GM12878 (cell line): Measurements from ENCODE around the gene ZER1. TPM values are rescaled to one million over a fixed set of nuclear protein-coding genes. Genes with fewer than 3 reads are reported as not detected.

ENCODE experiments used
- ATAC-seq: fragments of 200-7000 bp; cut with Tn5 transposase; 3 replicates; pipeline ENCODE4 v1.9.1; 2020; ENCODE audit warnings: mild to moderate bottlenecking, moderate library complexity
- BruUV-seq: library from RNA; stranded (reverse); fragments of 400-500 nt; replicated peaks from 2 replicates; lab custom pipeline; 2021; lab: Mats Ljungman, UMichigan
- CTCF ChIA-PET: fragments of 300-600 bp; sonication (Branson Sonifier 250); formaldehyde crosslinking; extraction: SDS; loops from one replicate; lab custom pipeline; 2021; ENCODE audit warnings: inconsistent platforms; lab: Yijun Ruan, JAX
- POLR2A ChIA-PET: fragments of 350-600 bp; formaldehyde crosslinking; extraction: SDS; loops from one replicate; lab custom pipeline; 2021; ENCODE audit warnings: inconsistent platforms; lab: Charles Lee
- RAD21 ChIA-PET: fragments of 300-600 bp; sonication (Branson Sonifier 250); formaldehyde crosslinking; loops from one replicate; lab custom pipeline; 2023; ENCODE audit warnings: antibody characterized with exemption; ENCODE audit not compliant: unreplicated experiment; lab: Charles Lee
- SMC1A ChIA-PET: fragments of 300-600 bp; sonication (Branson Sonifier 250); formaldehyde crosslinking; loops from one replicate; lab custom pipeline; 2023; ENCODE audit not compliant: unreplicated experiment, uncharacterized antibody; lab: Charles Lee
- DNase-seq: peaks from one replicate; pipeline ENCODE4 v3.0.0-alpha.2; 2011; ENCODE audit warnings: low read depth, low spot score
- FAIRE-seq: peaks from 3 replicates; lab custom pipeline; 2011; peaks lifted over from hg19 to GRCh38; lab: Jason Lieb, UNC
- H2AFZ ChIP-seq: 2 replicates; pipeline ENCODE4 v1.6.0; 2011; ENCODE audit warnings: low read depth, low read length, control low read depth; ENCODE audit not compliant: control insufficient read depth
- H3K27ac ChIP-seq: 2 replicates; pipeline ENCODE4 v1.5.1; 2011; ENCODE audit warnings: control low read depth; ENCODE audit not compliant: control insufficient read depth, insufficient read depth
- H3K27me3 ChIP-seq, 2 experiments: replicated peaks in 1 of 2; 2 replicates each; pipeline versions ENCODE4 v1.6.0 to v1.6.1; 2011; ENCODE audit warnings: low read length in 1 of 2; ENCODE audit not compliant: control insufficient read depth in 2 of 2, insufficient read depth in 2 of 2
- H3K36me3 ChIP-seq, 2 experiments: 2 replicates each; pipeline ENCODE4 v1.5.1; 2011; ENCODE audit warnings: low read length in 1 of 2; ENCODE audit not compliant: control insufficient read depth in 2 of 2, insufficient read depth in 2 of 2
- H3K4me1 ChIP-seq: 2 replicates; pipeline ENCODE4 v1.6.1; 2011; ENCODE audit warnings: mild to moderate bottlenecking, low read length, moderate library complexity, mixed read lengths; ENCODE audit not compliant: control insufficient read depth, insufficient read depth
- H3K4me2 ChIP-seq: 2 replicates; pipeline ENCODE4 v1.6.0; 2011; ENCODE audit warnings: control low read depth; ENCODE audit not compliant: control insufficient read depth, insufficient read depth
- H3K4me3 ChIP-seq: fragments of 200-600 bp; sonication (generic); 2 replicates; pipeline ENCODE4 v1.5.1; 2016
- H3K79me2 ChIP-seq: 2 replicates; pipeline ENCODE4 v1.6.0; 2011; ENCODE audit warnings: low read length; ENCODE audit not compliant: control insufficient read depth, insufficient read depth
- H3K9ac ChIP-seq: 2 replicates; pipeline ENCODE4 v1.8.0; 2011; ENCODE audit warnings: low read length, control low read depth, mixed read lengths; ENCODE audit not compliant: control insufficient read depth, insufficient read depth
- H3K9me3 ChIP-seq: replicated peaks from 3 replicates; pipeline ENCODE4 v1.5.1; 2011; ENCODE audit warnings: mild to moderate bottlenecking, low read length; ENCODE audit not compliant: control insufficient read depth, insufficient read depth
- H4K20me1 ChIP-seq: 2 replicates; pipeline ENCODE4 v1.6.0; 2011; ENCODE audit not compliant: control insufficient read depth, insufficient read depth
- CEBPB ChIP-seq, 2 experiments: fragments of 150-350 bp in 1 of 2; IDR thresholded peaks; 2 replicates each; pipeline ENCODE4 v1.6.1; 2012 to 2014; ENCODE audit warnings: low read depth in 2 of 2, low read length in 2 of 2, borderline replicate concordance in 1 of 2, inconsistent platforms in 1 of 2
- ELK1 ChIP-seq: IDR thresholded peaks from 2 replicates; pipeline ENCODE4 v1.6.1; 2012; ENCODE audit warnings: low read depth, low read length, improper control_type of control experiment
- MXI1 ChIP-seq: fragments of 150-350 bp; IDR thresholded peaks from 2 replicates; pipeline ENCODE4 v1.6.1; 2011; ENCODE audit warnings: low read depth, mild to moderate bottlenecking, inconsistent platforms, low read length, improper control_type of control experiment
- PML ChIP-seq: IDR thresholded peaks from 2 replicates; pipeline ENCODE4 v1.6.1; 2012; ENCODE audit warnings: low read length, inconsistent platforms
- POLR2AphosphoS2 ChIP-seq: IDR thresholded peaks from 2 replicates; pipeline ENCODE4 v1.6.1; 2011; ENCODE audit warnings: low read depth, mild to moderate bottlenecking, low read length, improper control_type of control experiment, moderate library complexity
- REST ChIP-seq: IDR thresholded peaks from 2 replicates; pipeline ENCODE4 v1.6.1; 2012; ENCODE audit warnings: mild to moderate bottlenecking, low read depth, low read length
- SIX5 ChIP-seq: IDR thresholded peaks from 2 replicates; pipeline ENCODE4 v1.6.1; 2011; ENCODE audit warnings: mild to moderate bottlenecking, low read depth, low read length, moderate library complexity; ENCODE audit not compliant: severe bottlenecking
- SMAD5 ChIP-seq: IDR thresholded peaks from 2 replicates; pipeline ENCODE4 v1.6.1; 2016; ENCODE audit warnings: antibody characterized with exemption, low read depth
- SREBF1 ChIP-seq: IDR thresholded peaks from 2 replicates; pipeline ENCODE4 v1.6.1; 2012; ENCODE audit warnings: mild to moderate bottlenecking, low read length
- WGBS: methylation state at CpG from one replicate; pipeline ENCODE4 v1.1.6; 2016; ENCODE audit warnings: low lambda C conversion rate; ENCODE audit not compliant: insufficient replicate concordance, insufficient coverage; ENCODE audit errors: missing lambda C conversion rate; 5-methylcytosine and 5-hydroxymethylcytosine counted together
- in situ Hi-C: fragments of 300-500 bp; cut with MboI; formaldehyde crosslinking; loops from 9 replicates; pipeline ENCODE4 v1.14.3; 2018; ENCODE audit warnings: mixed read lengths
- intact Hi-C: fragments of 100-400 bp; cut with micrococcal nuclease; formaldehyde crosslinking; loops from one replicate; pipeline ENCODE4 v1.14.2; 2022; ENCODE audit not compliant: unreplicated experiment
- polyA plus RNA-seq, 11 experiments: library from polyadenylated mRNA; depleted of rRNA in 4 of 11; unstranded in 6 of 11; stranded (reverse) in 5 of 11; fragments of >200 nt; fragmentation: Nextera tagmentation in 4 of 11; fragmentation: Illumina TruSeq in 1 of 11; extraction: Ambion mirVana in 4 of 11; extraction: Trizol in 1 of 11; gene quantifications; 1 replicate in 1 of 11; 2 replicates in 10 of 11; pipeline versions ENCODE4 v1.2.1 to v1.2.3, GENCODE V29; 2011 to 2016; ENCODE audit warnings: inconsistent platforms in 2 of 11, missing spikeins in 2 of 11, low read depth in 1 of 11
- total RNA-seq, 4 experiments: library from RNA; depleted of rRNA in 3 of 4; stranded (reverse); fragments of >200 nt in 3 of 4; fragmentation: Illumina TruSeq in 1 of 4; extraction: Trizol in 1 of 4; gene quantifications; 2 replicates each; pipeline versions ENCODE4 v1.2.1 to v1.2.3, GENCODE V29; 2013 to 2021
- TF ChIP-seq, protein P1 (sequence below): fragments of 150-350 bp; IDR thresholded peaks from 2 replicates; pipeline ENCODE4 v1.6.1; 2016; ENCODE audit warnings: low read depth, low read length
- TF ChIP-seq, protein P2 (sequence below): fragments of 450-650 bp; IDR thresholded peaks from 2 replicates; pipeline ENCODE4 v1.6.1; 2017; ENCODE audit warnings: low read depth, mild to moderate bottlenecking, moderate library complexity
- TF ChIP-seq, protein P3 (sequence below): fragments of 150-350 bp; IDR thresholded peaks from 2 replicates; pipeline ENCODE4 v1.6.1; 2014; ENCODE audit warnings: mild to moderate bottlenecking, low read depth, low read length

The ZER1 gene
- total and polyA plus RNA-seq, 10 of the 15 experiments (the other 5 are each of a cell fraction or from before 2014, with no cell fraction given) = 0.32 to 16.9 (median 7.9) TPM

- H3K4me3 ChIP-seq = no peak overlapping the region
- H3K36me3 ChIP-seq = no peaks in the 10 kb centered on the region
- 92% methylated on average over 1 of the region's 1 CpG for WGBS
- RAD21 ChIA-PET = no interaction called here
- DNase-seq = no peak
- H3K4me2 ChIP-seq = no peak overlapping the region
- no peaks in the 10 kb centered on the region for H3K79me2 ChIP-seq
- H3K9me3 ChIP-seq = no peaks in the 10 kb centered on the region
- H2AFZ ChIP-seq = no peak overlapping the region
- H3K27me3 ChIP-seq = no peaks in the 10 kb centered on the region
- no peak overlapping the region for H3K9ac ChIP-seq
- no TSS peak for BruUV-seq
- in situ Hi-C loops = no loop called here
- POLR2A ChIA-PET = interaction anchor here (0.5 to 1.8 kb wide), 4 partner anchors 9 to 221 kb away, joined by 3 to 6 read pairs (median 4); no protein-coding TSS in a partner anchor
- no peak for ATAC-seq
- H4K20me1 ChIP-seq = no peaks in the 10 kb centered on the region
- FAIRE-seq = no peak
- SMC1A ChIA-PET = no interaction called here
- CTCF ChIA-PET = interaction anchor here (0.7 kb wide), 1 partner anchor 474 kb away, joined by 4 read pairs; no protein-coding TSS in a partner anchor
- H3K4me1 ChIP-seq = peaks cover 3% of the 10 kb centered on the region; the same call in 1 of the 2 replicates
- intact Hi-C loops = no loop called here
- no peak overlapping the region for H3K27ac ChIP-seq
- TF ChIP-seq SIX5 (no peak), PML (no peak), POLR2AphosphoS2 (no peak), MXI1 (no peak), CEBPB (IDR thresholded peaks at IDR 0.05; ENCODE audit: borderline replicate concordance in 1 of 2, low read depth in 2 of 2, low read length in 2 of 2) (no peak), REST (no peak), SMAD5 (no peak), ELK1 (no peak), SREBF1 (no peak)
- TF ChIP-seq, protein P1, sequence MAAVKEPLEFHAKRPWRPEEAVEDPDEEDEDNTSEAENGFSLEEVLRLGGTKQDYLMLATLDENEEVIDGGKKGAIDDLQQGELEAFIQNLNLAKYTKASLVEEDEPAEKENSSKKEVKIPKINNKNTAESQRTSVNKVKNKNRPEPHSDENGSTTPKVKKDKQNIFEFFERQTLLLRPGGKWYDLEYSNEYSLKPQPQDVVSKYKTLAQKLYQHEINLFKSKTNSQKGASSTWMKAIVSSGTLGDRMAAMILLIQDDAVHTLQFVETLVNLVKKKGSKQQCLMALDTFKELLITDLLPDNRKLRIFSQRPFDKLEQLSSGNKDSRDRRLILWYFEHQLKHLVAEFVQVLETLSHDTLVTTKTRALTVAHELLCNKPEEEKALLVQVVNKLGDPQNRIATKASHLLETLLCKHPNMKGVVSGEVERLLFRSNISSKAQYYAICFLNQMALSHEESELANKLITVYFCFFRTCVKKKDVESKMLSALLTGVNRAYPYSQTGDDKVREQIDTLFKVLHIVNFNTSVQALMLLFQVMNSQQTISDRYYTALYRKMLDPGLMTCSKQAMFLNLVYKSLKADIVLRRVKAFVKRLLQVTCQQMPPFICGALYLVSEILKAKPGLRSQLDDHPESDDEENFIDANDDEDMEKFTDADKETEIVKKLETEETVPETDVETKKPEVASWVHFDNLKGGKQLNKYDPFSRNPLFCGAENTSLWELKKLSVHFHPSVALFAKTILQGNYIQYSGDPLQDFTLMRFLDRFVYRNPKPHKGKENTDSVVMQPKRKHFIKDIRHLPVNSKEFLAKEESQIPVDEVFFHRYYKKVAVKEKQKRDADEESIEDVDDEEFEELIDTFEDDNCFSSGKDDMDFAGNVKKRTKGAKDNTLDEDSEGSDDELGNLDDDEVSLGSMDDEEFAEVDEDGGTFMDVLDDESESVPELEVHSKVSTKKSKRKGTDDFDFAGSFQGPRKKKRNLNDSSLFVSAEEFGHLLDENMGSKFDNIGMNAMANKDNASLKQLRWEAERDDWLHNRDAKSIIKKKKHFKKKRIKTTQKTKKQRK = no peak
- TF ChIP-seq, protein P2, sequence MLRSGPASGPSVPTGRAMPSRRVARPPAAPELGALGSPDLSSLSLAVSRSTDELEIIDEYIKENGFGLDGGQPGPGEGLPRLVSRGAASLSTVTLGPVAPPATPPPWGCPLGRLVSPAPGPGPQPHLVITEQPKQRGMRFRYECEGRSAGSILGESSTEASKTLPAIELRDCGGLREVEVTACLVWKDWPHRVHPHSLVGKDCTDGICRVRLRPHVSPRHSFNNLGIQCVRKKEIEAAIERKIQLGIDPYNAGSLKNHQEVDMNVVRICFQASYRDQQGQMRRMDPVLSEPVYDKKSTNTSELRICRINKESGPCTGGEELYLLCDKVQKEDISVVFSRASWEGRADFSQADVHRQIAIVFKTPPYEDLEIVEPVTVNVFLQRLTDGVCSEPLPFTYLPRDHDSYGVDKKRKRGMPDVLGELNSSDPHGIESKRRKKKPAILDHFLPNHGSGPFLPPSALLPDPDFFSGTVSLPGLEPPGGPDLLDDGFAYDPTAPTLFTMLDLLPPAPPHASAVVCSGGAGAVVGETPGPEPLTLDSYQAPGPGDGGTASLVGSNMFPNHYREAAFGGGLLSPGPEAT = no peak
- TF ChIP-seq, protein P3, sequence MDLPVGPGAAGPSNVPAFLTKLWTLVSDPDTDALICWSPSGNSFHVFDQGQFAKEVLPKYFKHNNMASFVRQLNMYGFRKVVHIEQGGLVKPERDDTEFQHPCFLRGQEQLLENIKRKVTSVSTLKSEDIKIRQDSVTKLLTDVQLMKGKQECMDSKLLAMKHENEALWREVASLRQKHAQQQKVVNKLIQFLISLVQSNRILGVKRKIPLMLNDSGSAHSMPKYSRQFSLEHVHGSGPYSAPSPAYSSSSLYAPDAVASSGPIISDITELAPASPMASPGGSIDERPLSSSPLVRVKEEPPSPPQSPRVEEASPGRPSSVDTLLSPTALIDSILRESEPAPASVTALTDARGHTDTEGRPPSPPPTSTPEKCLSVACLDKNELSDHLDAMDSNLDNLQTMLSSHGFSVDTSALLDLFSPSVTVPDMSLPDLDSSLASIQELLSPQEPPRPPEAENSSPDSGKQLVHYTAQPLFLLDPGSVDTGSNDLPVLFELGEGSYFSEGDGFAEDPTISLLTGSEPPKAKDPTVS = no peak
Observed at GRCh38 chr9:128706045-128706444, 65.7 kb downstream of the ZER1 start.
